ENCODE data around the gene MAST2. TPM values are rescaled to one million over a fixed set of nuclear protein-coding genes. Genes with fewer than 3 reads are reported as not detected.

MAST2 gene
- total and polyA plus RNA-seq, 2 donors (not counting 3 experiments of a cell fraction or from before 2014, with no cell fraction given) = 25.0 to 41.2 TPM

DNA sequence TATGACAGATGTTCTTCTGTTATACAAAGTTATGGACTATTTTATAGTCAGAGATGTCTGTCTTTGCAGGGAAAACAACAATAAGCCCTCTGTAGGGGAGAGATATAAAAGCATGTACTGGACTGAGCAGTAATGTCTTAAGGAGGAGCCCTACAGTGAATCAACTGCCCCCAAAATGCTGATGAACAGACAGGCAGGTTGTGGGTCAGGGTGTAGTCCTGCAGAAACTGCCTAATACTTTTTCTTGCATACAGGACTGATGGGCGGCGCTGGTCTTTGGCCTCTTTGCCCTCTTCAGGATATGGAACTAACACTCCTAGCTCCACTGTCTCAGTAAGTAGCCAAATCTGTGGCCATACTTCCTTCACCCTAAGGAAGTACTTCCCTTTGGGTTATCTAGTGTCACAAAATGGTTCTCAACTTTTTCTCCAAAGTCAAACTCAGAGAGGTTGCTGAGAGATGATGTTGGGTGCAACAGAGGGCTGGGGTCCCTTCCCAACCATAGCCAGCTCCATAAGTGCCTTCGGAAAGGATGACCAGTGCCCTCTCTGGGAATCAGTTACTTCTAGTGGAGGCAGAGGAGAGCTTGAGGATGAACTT is 199.2 kb downstream of the MAST2 start:
- TF ChIP-seq, protein P1, sequence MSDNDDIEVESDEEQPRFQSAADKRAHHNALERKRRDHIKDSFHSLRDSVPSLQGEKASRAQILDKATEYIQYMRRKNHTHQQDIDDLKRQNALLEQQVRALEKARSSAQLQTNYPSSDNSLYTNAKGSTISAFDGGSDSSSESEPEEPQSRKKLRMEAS (IDR thresholded peaks at IDR 0.05; ENCODE audit: insufficient read depth, insufficient read length) = no peak
- TF ChIP-seq EZH2 (IDR thresholded peaks at IDR 0.05; ENCODE audit: borderline replicate concordance, low read depth, low read length, severe bottlenecking) = no peak
- TF ChIP-seq, protein P2, sequence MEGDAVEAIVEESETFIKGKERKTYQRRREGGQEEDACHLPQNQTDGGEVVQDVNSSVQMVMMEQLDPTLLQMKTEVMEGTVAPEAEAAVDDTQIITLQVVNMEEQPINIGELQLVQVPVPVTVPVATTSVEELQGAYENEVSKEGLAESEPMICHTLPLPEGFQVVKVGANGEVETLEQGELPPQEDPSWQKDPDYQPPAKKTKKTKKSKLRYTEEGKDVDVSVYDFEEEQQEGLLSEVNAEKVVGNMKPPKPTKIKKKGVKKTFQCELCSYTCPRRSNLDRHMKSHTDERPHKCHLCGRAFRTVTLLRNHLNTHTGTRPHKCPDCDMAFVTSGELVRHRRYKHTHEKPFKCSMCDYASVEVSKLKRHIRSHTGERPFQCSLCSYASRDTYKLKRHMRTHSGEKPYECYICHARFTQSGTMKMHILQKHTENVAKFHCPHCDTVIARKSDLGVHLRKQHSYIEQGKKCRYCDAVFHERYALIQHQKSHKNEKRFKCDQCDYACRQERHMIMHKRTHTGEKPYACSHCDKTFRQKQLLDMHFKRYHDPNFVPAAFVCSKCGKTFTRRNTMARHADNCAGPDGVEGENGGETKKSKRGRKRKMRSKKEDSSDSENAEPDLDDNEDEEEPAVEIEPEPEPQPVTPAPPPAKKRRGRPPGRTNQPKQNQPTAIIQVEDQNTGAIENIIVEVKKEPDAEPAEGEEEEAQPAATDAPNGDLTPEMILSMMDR (IDR thresholded peaks at IDR 0.05; ENCODE audit: extremely low read depth in 1 of 2, insufficient read depth in 1 of 2, low read depth in 1 of 2, low read length in 2 of 2) = no peak
- TF ChIP-seq FOS (IDR thresholded peaks at IDR 0.05; ENCODE audit: borderline replicate concordance, insufficient read depth, low read length) = no peak
- TF ChIP-seq MYC (IDR thresholded peaks at IDR 0.05; ENCODE audit: low read depth, low read length) = no peak
- no peak for TF ChIP-seq GATA2 (IDR thresholded peaks at IDR 0.05; ENCODE audit: insufficient read depth, insufficient read length, low read depth, low read length)
- no peak for TF ChIP-seq POLR2A (IDR thresholded peaks at IDR 0.05; ENCODE audit: low read depth, low read length)
- TF ChIP-seq POLR2AphosphoS5 (IDR thresholded peaks at IDR 0.05; ENCODE audit: insufficient read depth, low read depth, low read length) = no peak
- TF ChIP-seq JUN (IDR thresholded peaks at IDR 0.05; ENCODE audit: borderline replicate concordance, insufficient read depth, insufficient read length, low read depth) = no peak
- Histone ChIP-seq H3K4me2 (ENCODE audit: insufficient read depth, low read length) (no peak overlapping the region), H3K79me2 (ENCODE audit: control insufficient read depth, insufficient read depth, low read length) (no peaks in the 10 kb centered on the region), H3K36me3 (ENCODE audit: control insufficient read depth in 2 of 2, extremely low read depth in 1 of 2, insufficient read depth in 2 of 2, low read length in 2 of 2) (peaks cover 0 to 7% of the 10 kb centered on the region in 2 experiments), H3K27me3 (ENCODE audit: control insufficient read depth in 2 of 2, insufficient read depth in 2 of 2, low read length in 2 of 2) (no peaks in the 10 kb centered on the region), H3K9ac (replicated peaks; ENCODE audit: extremely low read depth, insufficient read depth, low read length) (no peak overlapping the region), H4K20me1 (replicated peaks; ENCODE audit: control insufficient read depth, extremely low read depth, insufficient read depth, low read length) (no peaks in the 10 kb centered on the region), H3K9me1 (replicated peaks; ENCODE audit: control insufficient read depth, extremely low read depth, insufficient read depth, low read length) (no peaks in the 10 kb centered on the region), H3K27ac (ENCODE audit: insufficient read depth, low read depth, low read length) (no peak overlapping the region), H3K9me3 (replicated peaks; ENCODE audit: control insufficient read depth, insufficient read depth, low read length) (no peaks in the 10 kb centered on the region), H3K4me3 (replicated peaks in 1 of 3; ENCODE audit: insufficient read depth in 1 of 3, low read depth in 1 of 3, low read length in 3 of 3) (no peak overlapping the region), H2AFZ (ENCODE audit: low read depth, low read length) (no peak overlapping the region), H3K4me1 (ENCODE audit: control insufficient read depth, extremely low read depth, insufficient read depth, low read length) (no peaks in the 10 kb centered on the region)
- ChIA-PET POLR2A (interaction anchor here (0.6 kb wide), 1 partner anchor 131 kb away, joined by 3 read pairs; no protein-coding TSS in a partner anchor), CTCF (interaction anchor here (1.0 kb wide), 1 partner anchor 159 kb away, joined by 3 read pairs; no protein-coding TSS in a partner anchor)
- no TSS peak for BruUV-seq (replicated peaks)
- intact Hi-C loops (cut with micrococcal nuclease) = no loop called here
- DNase-seq (ENCODE audit: low read depth, low spot score) (no peak), FAIRE-seq (no peak)
- dilution Hi-C loops (cut with MboI; ENCODE audit: extremely low pct_ligation_motif_present, low sequenced_read_pairs) = no loop called here

Measured in endothelial cell of umbilical vein (primary cell).